ENCODE results near the gene HSPG2.

Gene HSPG2

GRCh38 chr1:21884456-21885235 is 52.5 kb downstream of the HSPG2 start:
- DNase-seq (ENCODE audit: extremely low read depth in 1 of 2, low read depth in 1 of 2), result no peak

GRCh38 chr1:21882721-21883415 is 54.2 kb downstream of the HSPG2 start:
- DNase-seq (ENCODE audit: extremely low read depth in 1 of 2, low read depth in 1 of 2), result no peak

- no peak for DNase-seq (ENCODE audit: extremely low read depth in 1 of 2, low read depth in 1 of 2)
Measured at GRCh38 chr1:21881250-21881649, 55.9 kb downstream of the HSPG2 start.

GRCh38 chr1:21880619-21880970 is 56.5 kb downstream of the HSPG2 start:
- no peak for DNase-seq (ENCODE audit: extremely low read depth in 1 of 2, low read depth in 1 of 2)

- no peak for DNase-seq (ENCODE audit: extremely low read depth in 1 of 2, low read depth in 1 of 2)
Measured at GRCh38 chr1:21879928-21880618, 57.0 kb downstream of the HSPG2 start.

GRCh38 chr1:21878840-21879478 is 58.2 kb downstream of the HSPG2 start:
- no peak for DNase-seq (ENCODE audit: extremely low read depth in 1 of 2, low read depth in 1 of 2)

- DNase-seq (ENCODE audit: extremely low read depth in 1 of 2, low read depth in 1 of 2), result no peak
Measured at GRCh38 chr1:21878009-21878773, 58.9 kb downstream of the HSPG2 start.

- no peak for DNase-seq (ENCODE audit: extremely low read depth in 1 of 2, low read depth in 1 of 2)
Measured at GRCh38 chr1:21876267-21876666, 60.8 kb downstream of the HSPG2 start.

- DNase-seq (ENCODE audit: extremely low read depth in 1 of 2, low read depth in 1 of 2), result no peak
Measured at GRCh38 chr1:21875621-21876063, 61.5 kb downstream of the HSPG2 start.

GRCh38 chr1:21874778-21875547 is 62.1 kb downstream of the HSPG2 start:
- no peak for DNase-seq (ENCODE audit: extremely low read depth in 1 of 2, low read depth in 1 of 2)

- DNase-seq (ENCODE audit: extremely low read depth in 1 of 2, low read depth in 1 of 2), result no peak
Measured at GRCh38 chr1:21874328-21874727, 62.8 kb downstream of the HSPG2 start.

GRCh38 chr1:21873761-21874160 is 63.3 kb downstream of the HSPG2 start:
- DNase-seq (ENCODE audit: extremely low read depth in 1 of 2, low read depth in 1 of 2), result no peak

GRCh38 chr1:21873174-21873573 is 63.9 kb downstream of the HSPG2 start:
- no peak for DNase-seq (ENCODE audit: extremely low read depth in 1 of 2, low read depth in 1 of 2)

GRCh38 chr1:21872445-21873079 is 64.5 kb downstream of the HSPG2 start:
- no peak for DNase-seq (ENCODE audit: extremely low read depth in 1 of 2, low read depth in 1 of 2)

- no peak for DNase-seq (ENCODE audit: extremely low read depth in 1 of 2, low read depth in 1 of 2)
Measured at GRCh38 chr1:21871943-21872342, 65.2 kb downstream of the HSPG2 start.

- DNase-seq (ENCODE audit: extremely low read depth in 1 of 2, low read depth in 1 of 2), result no peak
Measured at GRCh38 chr1:21870611-21871010, 66.5 kb downstream of the HSPG2 start.

- no peak for DNase-seq (ENCODE audit: extremely low read depth in 1 of 2, low read depth in 1 of 2)
Measured at GRCh38 chr1:21869620-21870121, 67.4 kb downstream of the HSPG2 start.

- DNase-seq (ENCODE audit: extremely low read depth in 1 of 2, low read depth in 1 of 2), result no peak
Measured at GRCh38 chr1:21868941-21869454, 68.1 kb downstream of the HSPG2 start.

GRCh38 chr1:21868482-21868881 is 68.6 kb downstream of the HSPG2 start:
- no peak for DNase-seq (ENCODE audit: extremely low read depth in 1 of 2, low read depth in 1 of 2)

All from activated CD8-positive, alpha-beta memory T cell treated with anti-CD3 and anti-CD28 coated beads for 1 hour (primary cell).